Activated effector memory CD4-positive, alpha-beta T cell treated with Interleukin-2 at 50 U/mL for 16 hours (primary cell): Measurements from ENCODE around the gene SMIM7.
"Not testable (repeated sequence)": the region's sequence is repeated elsewhere in the genome, so short reads cannot be mapped to it uniquely, and the experiment has no call there.

Experiments used
- DNase-seq: peaks from one replicate; pipeline ENCODE4 v3.0.0-alpha.2; 2020

Gene SMIM7

GRCh38 chr19:16654140-16654539, 5.8 kb downstream of the SMIM7 start:
- DNase-seq = no peak

DNA sequence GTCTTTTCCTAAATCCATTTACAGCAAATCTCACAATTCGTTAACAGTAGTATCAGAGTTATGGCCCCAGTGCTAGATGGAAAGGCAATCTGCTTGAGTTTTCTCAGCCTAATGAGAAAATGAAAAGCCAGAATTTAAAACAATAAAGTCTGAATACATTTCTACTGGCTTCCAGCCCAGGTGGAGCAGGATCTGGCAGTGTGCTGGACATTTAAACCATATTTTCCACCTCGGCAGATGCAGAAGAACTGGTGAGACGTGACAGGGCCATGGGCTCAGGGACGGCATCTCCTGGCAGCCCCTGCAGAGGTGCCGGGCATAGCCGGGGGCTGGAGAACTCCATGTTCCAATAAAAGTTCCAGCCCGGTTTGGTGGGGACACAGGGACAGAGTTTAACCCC, 7.1 kb downstream of the SMIM7 start:
- no peak for DNase-seq

DNA sequence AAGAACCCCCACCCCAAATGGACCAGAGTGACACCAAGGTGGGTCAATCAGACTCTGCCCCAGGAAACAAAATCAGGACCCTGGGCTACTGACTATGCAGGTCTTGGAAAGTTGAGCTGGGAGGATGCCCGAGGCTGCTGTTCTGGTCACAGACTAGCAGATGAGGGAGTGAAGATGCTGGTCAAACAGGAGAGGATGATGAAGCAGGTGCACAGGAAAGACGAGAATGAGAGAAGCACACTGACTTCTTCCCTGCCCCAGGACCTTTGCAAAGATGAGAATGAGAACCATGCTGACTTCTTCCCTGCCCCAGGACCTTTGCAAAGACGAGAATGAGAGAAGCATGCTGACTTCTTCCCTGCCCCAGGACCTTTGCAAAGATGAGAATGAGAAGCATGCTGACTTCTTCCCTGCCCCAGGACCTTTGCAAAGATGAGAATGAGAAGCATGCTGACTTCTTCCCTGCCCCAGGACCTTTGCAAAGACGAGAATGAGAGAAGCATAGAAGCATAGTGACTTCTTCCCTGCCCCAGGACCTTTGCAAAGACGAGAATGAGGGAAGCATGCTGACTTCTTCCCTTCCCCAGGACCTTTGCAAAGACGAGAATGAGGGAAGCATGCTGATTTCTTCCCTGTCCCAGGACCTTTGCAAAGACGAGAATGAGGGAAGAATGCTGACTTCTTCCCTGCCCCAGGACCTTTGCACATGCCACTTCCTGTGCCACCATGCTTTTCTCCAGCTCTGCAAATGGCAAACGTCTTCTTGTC, 8.3 kb downstream of the SMIM7 start:
- DNase-seq = not testable (repeated sequence)

GRCh38 chr19:16650821-16651220, 9.1 kb downstream of the SMIM7 start:
- no peak for DNase-seq

GRCh38 chr19:16649734-16650133, 10.2 kb downstream of the SMIM7 start:
- no peak for DNase-seq

DNA sequence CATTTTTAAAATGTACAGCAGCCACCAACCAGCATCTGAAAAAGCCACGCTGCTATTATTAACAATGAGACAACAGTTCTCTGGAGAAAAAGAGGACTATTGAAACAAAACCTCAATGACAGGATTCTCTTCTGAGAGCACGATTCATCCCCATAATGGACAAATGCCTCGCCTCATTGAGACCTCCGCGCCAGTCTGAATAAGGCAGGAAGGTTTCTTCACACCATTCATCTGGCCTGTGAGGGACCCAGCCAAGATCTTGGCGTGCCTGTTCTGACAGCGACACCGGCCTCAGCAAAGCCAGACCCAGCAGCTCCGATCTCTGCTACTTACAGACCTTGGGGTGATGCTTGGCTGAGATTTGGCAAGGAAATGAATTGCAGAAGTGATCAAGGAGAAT, 14.8 kb downstream of the SMIM7 start:
- DNase-seq = no peak

DNA sequence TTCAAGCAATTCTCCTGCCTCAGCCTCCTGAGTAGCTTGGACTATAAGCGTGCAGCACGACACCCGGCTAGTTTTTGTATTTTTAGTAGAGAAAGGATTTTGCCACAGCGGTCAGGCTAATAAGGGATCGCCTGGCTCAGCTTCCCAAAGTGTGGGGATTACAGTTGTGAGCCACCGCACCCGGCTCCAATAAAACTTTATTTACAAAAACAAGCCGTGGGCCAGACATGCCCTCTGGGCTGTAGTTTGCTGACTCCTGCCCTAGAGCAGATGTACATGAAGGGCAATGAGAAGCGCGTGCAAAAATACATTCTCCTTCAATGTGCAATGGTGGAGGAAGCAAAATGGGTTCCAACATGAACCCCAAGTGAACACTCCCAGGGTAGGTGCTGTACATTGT, 18.2 kb downstream of the SMIM7 start:
- DNase-seq = no peak

DNA sequence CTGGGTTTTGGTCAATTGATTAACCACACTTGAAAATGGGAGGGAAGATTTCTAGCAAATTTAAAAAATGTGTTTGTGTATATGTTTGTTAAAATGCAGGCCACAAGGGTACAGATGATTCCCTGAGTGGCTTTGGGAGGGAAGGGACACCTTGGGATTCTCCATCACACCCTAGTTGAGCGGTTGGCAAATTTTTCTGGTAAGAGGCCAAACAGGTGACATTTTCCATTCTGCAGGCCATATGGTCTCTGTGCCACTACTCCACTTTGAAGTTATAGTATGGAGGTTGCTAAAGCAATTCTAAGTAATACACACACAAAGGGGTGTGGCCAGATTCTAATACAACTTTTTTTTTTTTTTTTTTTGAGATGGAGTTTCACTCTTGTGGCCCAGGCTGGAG, 19.0 kb downstream of the SMIM7 start:
- DNase-seq = no peak

DNA sequence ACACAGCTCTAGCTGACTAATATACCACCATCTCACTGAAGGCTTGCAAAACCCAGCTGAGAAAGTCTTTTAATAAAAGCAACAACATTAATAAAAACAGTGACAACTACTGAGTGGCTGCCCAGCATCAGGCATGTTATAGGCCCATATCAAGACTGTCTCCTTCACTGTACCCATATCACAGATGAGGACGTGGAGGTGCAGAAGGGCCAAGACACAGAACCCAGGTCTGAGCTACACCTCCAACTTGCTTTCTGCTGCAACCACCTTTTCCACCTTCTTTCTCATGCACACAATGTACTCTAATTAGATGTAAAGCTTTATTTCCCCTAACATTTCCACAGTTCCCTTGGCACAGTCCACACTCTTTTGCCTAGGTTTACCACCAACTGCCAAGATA, 21.3 kb downstream of the SMIM7 start:
- no peak for DNase-seq

DNA sequence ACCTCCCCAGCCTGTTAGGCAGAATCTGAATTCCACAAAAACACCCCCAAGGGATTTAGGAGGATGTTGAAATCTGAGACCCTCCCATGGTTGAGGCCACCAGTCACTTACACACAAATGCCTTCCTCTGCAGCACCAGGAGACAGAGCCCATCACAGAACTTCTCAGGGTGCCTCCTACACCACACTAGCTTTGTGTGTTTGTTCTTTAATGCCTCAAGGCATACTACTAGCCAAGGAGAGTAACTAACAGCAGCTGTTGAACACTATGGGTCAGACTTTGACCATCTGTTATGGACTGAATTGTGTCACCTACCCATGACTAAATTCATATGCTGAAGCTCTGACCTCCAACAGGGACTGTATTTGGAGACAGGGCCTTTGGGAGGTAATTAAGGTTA, 22.4 kb downstream of the SMIM7 start:
- DNase-seq = no peak

DNA sequence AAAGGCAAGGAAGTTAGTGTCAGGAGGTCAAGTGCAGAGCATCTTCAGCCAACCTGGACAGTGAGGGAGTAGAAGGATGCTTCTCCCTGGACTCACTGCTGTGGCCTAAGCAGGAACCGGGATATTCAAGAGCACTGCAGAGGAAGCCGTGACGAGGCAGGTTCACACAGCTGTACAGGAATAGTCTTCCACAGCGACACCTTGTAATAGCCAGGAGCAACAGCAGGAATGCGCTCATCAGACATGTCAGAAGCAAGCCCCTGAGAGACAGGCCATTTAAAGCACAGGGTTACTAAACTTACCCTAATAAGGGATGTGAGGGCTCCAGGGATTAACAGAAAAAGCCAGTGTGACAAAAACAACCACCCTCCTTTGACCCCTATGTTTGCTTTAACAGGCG, 28.5 kb downstream of the SMIM7 start:
- no peak for DNase-seq

DNA sequence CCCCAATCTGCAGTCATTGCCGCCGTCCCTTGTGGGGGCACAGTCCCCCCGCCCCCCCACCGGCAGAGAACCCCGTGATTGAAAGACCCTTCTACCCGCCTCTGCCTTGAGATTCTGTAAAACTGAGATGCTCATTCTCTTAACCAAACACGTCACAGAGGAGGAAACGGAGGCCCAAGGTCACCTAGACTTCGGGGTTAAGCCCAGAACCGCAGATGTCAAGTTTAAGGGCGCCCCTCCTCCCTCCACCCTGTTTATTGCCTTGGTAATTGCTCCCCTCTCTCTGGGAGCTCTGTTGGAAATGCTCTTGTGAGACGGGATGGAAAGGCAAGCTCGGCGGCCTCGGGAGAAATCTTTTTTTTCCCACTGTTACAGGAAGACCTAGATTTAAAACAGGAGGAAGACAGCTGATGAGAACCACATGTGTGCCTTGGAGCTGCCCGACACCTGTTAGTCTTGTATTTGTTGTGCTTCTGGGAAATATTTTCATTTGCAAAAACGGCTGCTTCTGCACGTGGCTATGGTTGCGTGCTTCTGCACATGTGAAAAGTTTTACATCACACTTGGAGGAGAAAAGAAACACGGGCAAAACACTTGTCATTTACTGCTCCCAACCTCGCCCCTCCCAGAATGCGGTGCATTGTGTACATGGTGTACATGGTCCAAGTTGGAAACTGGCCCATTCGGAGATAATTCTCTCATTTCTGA, 30.8 kb downstream of the SMIM7 start:
- no peak for DNase-seq

DNA sequence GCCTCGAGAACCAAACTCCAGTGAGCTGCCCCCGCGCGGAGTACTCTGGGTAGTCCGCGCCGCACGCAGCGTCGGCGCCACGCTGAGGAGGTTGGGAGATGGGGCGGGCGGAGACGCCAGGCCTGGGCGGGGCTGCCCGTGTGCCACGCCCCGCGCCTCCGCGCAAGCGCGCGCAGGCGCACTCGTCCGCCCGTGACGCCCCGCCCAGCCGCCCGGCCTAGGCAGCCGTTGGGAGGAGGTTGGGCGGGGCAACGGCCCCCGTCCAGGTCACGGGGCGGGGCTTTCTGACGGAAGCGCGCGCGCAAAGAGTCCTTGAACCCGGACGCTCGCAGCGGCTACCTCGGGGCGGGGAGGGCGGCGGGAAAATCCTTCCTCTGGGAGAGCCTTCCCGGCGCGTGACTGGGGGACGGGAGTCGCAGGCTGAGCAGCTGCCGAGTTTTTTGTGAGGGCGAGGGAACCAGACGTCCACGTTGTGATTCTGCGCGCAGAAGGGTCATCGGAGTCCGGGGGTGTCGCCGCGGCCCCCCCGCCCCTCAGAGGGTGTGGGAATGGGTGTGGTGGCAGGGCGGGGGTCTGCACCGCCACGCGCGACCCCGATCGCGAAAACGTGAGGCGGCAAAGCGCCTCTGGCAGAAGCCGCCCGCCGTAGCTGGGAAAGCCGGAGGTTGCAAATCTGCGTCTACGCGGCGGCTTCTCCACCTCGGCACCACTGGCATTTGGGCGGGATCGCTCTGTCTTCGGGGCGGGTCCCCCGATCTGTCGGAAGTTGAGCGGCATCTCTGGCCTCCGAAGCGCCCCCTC, 31.6 kb downstream of the SMIM7 start, which contains the start of gene MED26:
Gene MED26 (minus strand): TSS at position 22 of the 801 bp plus-strand sequence. CDS start 261 bp downstream, outside the sequence.
- peak; percentile 91 for DNase-seq

- DNase-seq = no peak
Observed at GRCh38 chr19:16627928-16628182, 32.1 kb downstream of the SMIM7 start.

- peak; percentile 5 for DNase-seq
Observed at GRCh38 chr19:16627193-16627927, 32.6 kb downstream of the SMIM7 start.

GRCh38 chr19:16626796-16627192, 33.1 kb downstream of the SMIM7 start:
- no peak for DNase-seq

GRCh38 chr19:16625163-16625958, 34.6 kb downstream of the SMIM7 start:
- no peak for DNase-seq

DNA sequence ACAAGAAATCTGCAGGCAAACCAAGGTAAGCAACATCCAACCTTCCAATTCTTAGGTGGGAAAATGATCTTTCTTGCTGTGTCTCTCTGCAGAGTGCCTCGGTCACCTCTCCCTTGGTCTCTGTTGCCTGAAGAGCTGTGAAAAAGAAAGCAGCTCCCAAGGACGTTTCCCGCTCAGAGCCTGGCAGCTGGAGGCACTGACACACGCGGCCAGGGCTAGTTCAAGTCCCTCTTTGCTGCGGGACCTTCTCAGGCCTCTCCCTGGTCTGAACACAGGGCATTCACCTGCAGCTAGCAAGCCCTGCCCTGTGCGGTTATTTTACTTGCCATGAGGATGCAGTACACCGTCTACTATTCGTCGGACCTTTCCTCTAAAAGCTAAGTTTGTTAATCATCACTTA, 35.7 kb downstream of the SMIM7 start:
- no peak for DNase-seq

DNA sequence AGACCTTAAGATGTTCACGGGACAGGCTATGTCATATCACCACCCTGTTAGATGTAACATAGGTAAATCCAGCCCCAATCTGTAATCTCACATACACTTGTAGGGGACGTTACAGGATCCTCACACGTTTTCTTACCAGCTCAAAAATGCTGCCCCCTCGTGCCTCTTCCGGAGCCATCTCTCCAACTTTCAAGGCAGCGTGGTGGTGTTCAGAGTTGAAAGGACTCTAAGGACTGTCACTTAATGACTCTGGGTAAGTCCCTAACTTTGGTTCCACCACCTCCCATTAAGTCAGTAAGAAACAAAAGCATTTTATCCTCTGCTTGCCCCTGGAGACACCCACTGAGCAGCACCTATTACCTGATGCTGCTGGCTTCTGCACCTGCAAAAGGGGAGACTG, 36.4 kb downstream of the SMIM7 start:
- DNase-seq = no peak

- DNase-seq = no peak
Observed at GRCh38 chr19:16623066-16623465, 36.9 kb downstream of the SMIM7 start.

DNA sequence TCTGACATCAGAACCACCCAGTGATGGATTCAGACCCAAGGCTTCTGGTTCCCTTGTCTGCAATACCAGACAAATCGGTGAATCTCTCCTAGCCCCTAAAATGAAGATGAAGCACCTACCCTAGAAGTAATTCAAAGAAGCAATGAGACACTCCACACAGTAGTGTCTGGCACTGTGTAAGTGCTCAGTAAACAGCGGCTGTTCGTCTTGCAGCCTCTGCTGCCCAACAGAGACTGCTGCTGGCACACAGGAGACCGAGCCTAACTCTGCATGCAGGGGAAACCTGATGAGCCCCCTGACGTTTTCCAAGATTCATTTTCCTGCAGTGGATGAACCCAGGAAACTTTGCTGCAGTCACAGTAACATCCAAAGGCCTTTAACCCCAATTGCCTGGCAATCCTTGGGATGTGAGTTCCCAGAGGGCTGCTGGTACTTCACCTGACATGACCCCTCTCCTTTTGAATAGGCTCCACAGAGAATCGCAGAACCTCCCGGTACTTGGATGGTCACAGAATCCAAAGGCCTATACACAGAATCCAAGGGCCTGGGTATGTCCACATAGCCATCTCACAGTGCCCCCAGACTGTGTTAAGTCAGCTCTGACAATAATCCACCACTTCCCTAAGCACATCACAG, 38.7 kb downstream of the SMIM7 start:
- no peak for DNase-seq

DNA sequence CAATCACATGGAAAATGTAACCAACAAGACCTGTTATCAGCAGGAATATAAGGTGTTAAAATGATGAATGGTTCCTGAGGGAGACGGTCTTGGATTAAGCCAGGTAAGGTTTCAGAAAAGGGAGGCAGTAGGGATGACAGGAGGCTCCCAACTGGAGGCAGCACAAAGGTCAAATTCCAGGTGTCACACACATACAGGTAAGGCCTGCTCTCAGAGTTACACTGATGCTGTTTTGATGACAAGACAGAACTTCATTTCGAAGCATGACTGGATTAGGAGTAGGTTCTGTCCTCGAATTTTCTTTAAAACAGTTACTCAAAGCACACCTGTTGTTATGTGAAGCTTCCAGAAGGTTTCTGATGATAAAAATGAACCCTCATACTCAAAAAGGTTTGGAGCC, 39.4 kb downstream of the SMIM7 start:
- DNase-seq = no peak
